Right lobe of liver (tissue), 4 donors: ENCODE data around the gene TMEM44.

Source experiments
- POLR2A ChIP-seq: fragments of 450-650 bp; IDR thresholded peaks from one replicate; pipeline ENCODE4 v1.6.1; 2017; ENCODE audit warnings: antibody characterized with exemption, mild to moderate bottlenecking
- TF ChIP-seq, protein P1 (sequence below), 4 donors: fragments of 200-600 bp in 3 of 4; fragments of 450-650 bp in 1 of 4; IDR thresholded peaks; one replicate each; pipeline versions ENCODE4 v1.5.1 to v1.8.0; 2016 to 2022; ENCODE audit warnings: antibody characterized with exemption in 4 of 4, mild to moderate bottlenecking in 2 of 4
- donor health status: DM: no; HTN: no; CAD: no.
- donor health status: DM: no; HTN: no; CAD: no.
- donor health status: DM: no; HTN: yes; CAD: no.

GRCh38 chr3:194577986-194578905, 55.0 kb downstream of the TMEM44 start:
- TF ChIP-seq, protein P1, sequence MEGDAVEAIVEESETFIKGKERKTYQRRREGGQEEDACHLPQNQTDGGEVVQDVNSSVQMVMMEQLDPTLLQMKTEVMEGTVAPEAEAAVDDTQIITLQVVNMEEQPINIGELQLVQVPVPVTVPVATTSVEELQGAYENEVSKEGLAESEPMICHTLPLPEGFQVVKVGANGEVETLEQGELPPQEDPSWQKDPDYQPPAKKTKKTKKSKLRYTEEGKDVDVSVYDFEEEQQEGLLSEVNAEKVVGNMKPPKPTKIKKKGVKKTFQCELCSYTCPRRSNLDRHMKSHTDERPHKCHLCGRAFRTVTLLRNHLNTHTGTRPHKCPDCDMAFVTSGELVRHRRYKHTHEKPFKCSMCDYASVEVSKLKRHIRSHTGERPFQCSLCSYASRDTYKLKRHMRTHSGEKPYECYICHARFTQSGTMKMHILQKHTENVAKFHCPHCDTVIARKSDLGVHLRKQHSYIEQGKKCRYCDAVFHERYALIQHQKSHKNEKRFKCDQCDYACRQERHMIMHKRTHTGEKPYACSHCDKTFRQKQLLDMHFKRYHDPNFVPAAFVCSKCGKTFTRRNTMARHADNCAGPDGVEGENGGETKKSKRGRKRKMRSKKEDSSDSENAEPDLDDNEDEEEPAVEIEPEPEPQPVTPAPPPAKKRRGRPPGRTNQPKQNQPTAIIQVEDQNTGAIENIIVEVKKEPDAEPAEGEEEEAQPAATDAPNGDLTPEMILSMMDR (IDR thresholded peaks at IDR 0.05), result no peak
- no peak for TF ChIP-seq POLR2A
